ENCODE results near the gene ADAMTSL5. TPM values are rescaled to one million over a fixed set of nuclear protein-coding genes. Genes with fewer than 3 reads are reported as not detected.

ADAMTSL5 gene
- total and polyA plus RNA-seq, 2 of the 8 experiments (the other 6 are each of a cell fraction or from before 2014, with no cell fraction given), result 0.82 to 0.99 TPM

DNA sequence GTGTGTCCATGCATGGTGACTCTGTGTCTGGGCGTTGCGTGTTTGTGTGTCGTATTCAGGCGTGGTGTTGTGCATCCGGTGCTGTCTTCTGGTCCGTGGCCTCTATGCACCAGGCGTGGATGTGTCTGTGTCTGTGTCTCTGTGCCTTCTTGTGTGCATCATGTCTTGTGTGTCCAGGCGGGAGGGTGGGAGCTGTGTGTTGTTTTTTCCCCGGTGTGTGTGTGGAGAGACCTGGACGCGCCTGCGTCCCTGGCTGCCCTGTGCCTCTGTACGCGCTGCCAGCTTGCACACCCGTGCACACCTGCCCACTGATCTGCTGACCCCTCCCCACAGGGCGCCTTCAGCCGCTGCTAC, 12.1 kb upstream of the ADAMTSL5 start:
- no peak overlapping the region for H2BK20ac ChIP-seq (ENCODE audit: low read length)
- CTCF ChIA-PET (ENCODE audit: partially characterized antibody), result interaction anchor here (1.0 to 1.2 kb wide), 4 partner anchors 10 to 59 kb away, joined by 3 to 4 read pairs (median 4); no protein-coding TSS in a partner anchor
- no peak overlapping the region for H3K23ac ChIP-seq (ENCODE audit: insufficient read length)
- FAIRE-seq (no peak), DNase-seq (ENCODE audit: low read depth in 1 of 2, low spot score in 2 of 2) (no peak)
- H2BK120ac ChIP-seq (replicated peaks; ENCODE audit: low read depth, low read length), result no peak overlapping the region
- POLR2A ChIA-PET (ENCODE audit: partially characterized antibody), result interaction anchor here (0.8 to 1.4 kb wide), 2 partner anchors 12 to 66 kb away, joined by 3 to 4 read pairs; no protein-coding TSS in a partner anchor
- peak overlapping the region; percentile 98 for H3K4ac ChIP-seq (replicated peaks; ENCODE audit: insufficient read length, low read depth, low read length)
- peak overlapping the region; percentile 73 to 97; a peak in 1 of 4 replicates for H3K4me2 ChIP-seq (ENCODE audit: insufficient read depth in 1 of 2, low read depth in 2 of 2, low read length in 2 of 2)
- H4K91ac ChIP-seq (replicated peaks; ENCODE audit: insufficient read length, low read length), result no peak overlapping the region
- WGBS, 2 experiments (ENCODE audit: extremely low coverage in 1 of 2, insufficient coverage in 1 of 2, insufficient read length in 1 of 2, insufficient replicate concordance in 2 of 2, low coverage in 1 of 2, low lambda C conversion rate in 2 of 2, missing lambda C conversion rate in 1 of 2), result 81% methylated on average over 17 of the region's 17 CpGs; no CpG with 5 or more reads in 1 of the 2 experiments
- H3K4me3 ChIP-seq (ENCODE audit: extremely low read depth in 1 of 4, insufficient read depth in 2 of 4, low read depth in 3 of 4, low read length in 4 of 4), result no peak overlapping the region; a peak in 1 of 8 replicates
- H4K20me1 ChIP-seq (replicated peaks in 1 of 2; ENCODE audit: control insufficient read depth in 1 of 2, insufficient read depth in 2 of 2, low read length in 2 of 2), result peaks cover 8 to 15% of the 10 kb centered on the region in 2 experiments
- H4K8ac ChIP-seq (ENCODE audit: extremely low read depth, insufficient read depth, low read length), result peak overlapping the region; percentile 3; the same call in 1 of the 2 replicates
- peaks cover 0 to 3% (median 1%) of the 10 kb centered on the region in 4 experiments; a peak in 3 of 7 replicates for H3K4me1 ChIP-seq (replicated peaks in 1 of 4; ENCODE audit: control insufficient read depth in 3 of 4, insufficient read depth in 4 of 4, low read length in 3 of 4)
- peak overlapping the region; percentile 40; the same call in 1 of the 2 replicates for H2BK12ac ChIP-seq (ENCODE audit: low read depth, low read length)
- H2AFZ ChIP-seq (ENCODE audit: low read length), result no peak overlapping the region
- no peak overlapping the region for H4K5ac ChIP-seq (ENCODE audit: insufficient read length, low read depth, low read length)
- peaks cover 8% of the 10 kb centered on the region; the same call in 1 of the 2 replicates for H3K23me2 ChIP-seq (ENCODE audit: low read depth, low read length)
- no peaks in the 10 kb centered on the region for H3K9me3 ChIP-seq (ENCODE audit: insufficient read depth in 2 of 2, low read depth in 1 of 2, low read length in 1 of 2)
- H3K27me3 ChIP-seq (replicated peaks in 1 of 4; ENCODE audit: control insufficient read depth in 3 of 4, extremely low read depth in 1 of 4, insufficient read depth in 3 of 4, low read length in 3 of 4), result peaks cover 19 to 34% (median 31%) of the 10 kb centered on the region in 4 experiments
- H3K56ac ChIP-seq (replicated peaks; ENCODE audit: insufficient read length, low read depth, low read length), result no peak overlapping the region
- H3K79me2 ChIP-seq (ENCODE audit: control insufficient read depth in 1 of 2, insufficient read depth in 2 of 2, low read length in 2 of 2), result no peaks in the 10 kb centered on the region
- peak overlapping the region; percentile 94; the same call in 1 of the 2 replicates for H2AK5ac ChIP-seq (ENCODE audit: low read depth, low read length)
- peak overlapping the region; percentile 77; the same call in 1 of the 2 replicates for H2BK15ac ChIP-seq (ENCODE audit: low read length)
- no peaks in the 10 kb centered on the region; a peak in 1 of 8 replicates for H3K36me3 ChIP-seq (ENCODE audit: control insufficient read depth in 2 of 4, insufficient read depth in 4 of 4, low read length in 3 of 4)
- H3K79me1 ChIP-seq (ENCODE audit: low read depth, low read length), result no peaks in the 10 kb centered on the region
- no peak overlapping the region for H3K27ac ChIP-seq (ENCODE audit: low read depth, low read length)
- H3K9ac ChIP-seq (replicated peaks in 1 of 4; ENCODE audit: extremely low read depth in 1 of 4, low read depth in 3 of 4, low read length in 3 of 4), result no peak overlapping the region
- H3K14ac ChIP-seq (ENCODE audit: insufficient read length), result no peak overlapping the region
- no peak overlapping the region for H2BK5ac ChIP-seq (ENCODE audit: low read depth, low read length)
- H3K18ac ChIP-seq (ENCODE audit: extremely low read depth, low read length), result no peak overlapping the region
- TF ChIP-seq RFX5 (IDR thresholded peaks at IDR 0.05; ENCODE audit: borderline replicate concordance, low read depth, low read length), result no peak
- TF ChIP-seq NANOG (IDR thresholded peaks at IDR 0.05; ENCODE audit: insufficient read depth, low read depth, low read length, poor library complexity, severe bottlenecking), result no peak
- TF ChIP-seq SIN3A (conservative IDR thresholded peaks at IDR 0.05 in 1 of 2, IDR thresholded peaks at IDR 0.05 in 1 of 2; ENCODE audit: low read depth in 1 of 2, low read length in 2 of 2), result no peak
- TF ChIP-seq ZNF274 (IDR thresholded peaks at IDR 0.05; ENCODE audit: borderline replicate concordance, extremely low read depth, low read length), result no peak
- TF ChIP-seq GABPA (IDR thresholded peaks at IDR 0.05; ENCODE audit: borderline replicate concordance, insufficient read depth, low read length), result no peak
- no peak for TF ChIP-seq SUZ12 (IDR thresholded peaks at IDR 0.05; ENCODE audit: low read length)
- TF ChIP-seq SIX5 (IDR thresholded peaks at IDR 0.05; ENCODE audit: low read depth, low read length), result no peak
- TF ChIP-seq JUN (IDR thresholded peaks at IDR 0.05; ENCODE audit: low read depth, low read length), result no peak
- TF ChIP-seq, protein P1, sequence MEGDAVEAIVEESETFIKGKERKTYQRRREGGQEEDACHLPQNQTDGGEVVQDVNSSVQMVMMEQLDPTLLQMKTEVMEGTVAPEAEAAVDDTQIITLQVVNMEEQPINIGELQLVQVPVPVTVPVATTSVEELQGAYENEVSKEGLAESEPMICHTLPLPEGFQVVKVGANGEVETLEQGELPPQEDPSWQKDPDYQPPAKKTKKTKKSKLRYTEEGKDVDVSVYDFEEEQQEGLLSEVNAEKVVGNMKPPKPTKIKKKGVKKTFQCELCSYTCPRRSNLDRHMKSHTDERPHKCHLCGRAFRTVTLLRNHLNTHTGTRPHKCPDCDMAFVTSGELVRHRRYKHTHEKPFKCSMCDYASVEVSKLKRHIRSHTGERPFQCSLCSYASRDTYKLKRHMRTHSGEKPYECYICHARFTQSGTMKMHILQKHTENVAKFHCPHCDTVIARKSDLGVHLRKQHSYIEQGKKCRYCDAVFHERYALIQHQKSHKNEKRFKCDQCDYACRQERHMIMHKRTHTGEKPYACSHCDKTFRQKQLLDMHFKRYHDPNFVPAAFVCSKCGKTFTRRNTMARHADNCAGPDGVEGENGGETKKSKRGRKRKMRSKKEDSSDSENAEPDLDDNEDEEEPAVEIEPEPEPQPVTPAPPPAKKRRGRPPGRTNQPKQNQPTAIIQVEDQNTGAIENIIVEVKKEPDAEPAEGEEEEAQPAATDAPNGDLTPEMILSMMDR (IDR thresholded peaks at IDR 0.05; ENCODE audit: control extremely low read depth in 1 of 3, insufficient read depth in 1 of 3, low read depth in 1 of 3, low read length in 3 of 3), result no peak
- TF ChIP-seq POLR2AphosphoS5 (IDR thresholded peaks at IDR 0.05; ENCODE audit: low read depth, low read length), result no peak
